ENCODE data around the gene NTM.

NTM gene

DNA sequence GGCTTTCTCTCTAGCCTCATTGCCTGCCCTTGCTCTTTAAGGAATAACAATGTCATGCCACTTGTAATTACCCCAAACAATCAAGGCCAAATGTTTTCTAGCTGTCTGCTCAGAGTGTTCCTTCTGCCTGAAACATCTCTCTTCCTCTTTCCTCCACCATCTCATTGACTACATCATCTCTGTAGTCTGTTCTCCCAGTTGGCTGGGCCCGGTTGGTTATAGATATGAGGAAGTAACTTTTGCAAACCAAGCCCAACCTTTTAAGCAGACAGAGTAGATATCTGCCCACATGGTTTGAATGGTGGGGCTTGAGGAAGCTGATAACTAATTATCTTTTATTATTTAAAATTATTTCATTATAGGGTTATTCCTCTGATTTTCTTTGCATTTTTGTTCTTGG lies 104.5 kb downstream of the NTM start:
- TF ChIP-seq, protein P1, sequence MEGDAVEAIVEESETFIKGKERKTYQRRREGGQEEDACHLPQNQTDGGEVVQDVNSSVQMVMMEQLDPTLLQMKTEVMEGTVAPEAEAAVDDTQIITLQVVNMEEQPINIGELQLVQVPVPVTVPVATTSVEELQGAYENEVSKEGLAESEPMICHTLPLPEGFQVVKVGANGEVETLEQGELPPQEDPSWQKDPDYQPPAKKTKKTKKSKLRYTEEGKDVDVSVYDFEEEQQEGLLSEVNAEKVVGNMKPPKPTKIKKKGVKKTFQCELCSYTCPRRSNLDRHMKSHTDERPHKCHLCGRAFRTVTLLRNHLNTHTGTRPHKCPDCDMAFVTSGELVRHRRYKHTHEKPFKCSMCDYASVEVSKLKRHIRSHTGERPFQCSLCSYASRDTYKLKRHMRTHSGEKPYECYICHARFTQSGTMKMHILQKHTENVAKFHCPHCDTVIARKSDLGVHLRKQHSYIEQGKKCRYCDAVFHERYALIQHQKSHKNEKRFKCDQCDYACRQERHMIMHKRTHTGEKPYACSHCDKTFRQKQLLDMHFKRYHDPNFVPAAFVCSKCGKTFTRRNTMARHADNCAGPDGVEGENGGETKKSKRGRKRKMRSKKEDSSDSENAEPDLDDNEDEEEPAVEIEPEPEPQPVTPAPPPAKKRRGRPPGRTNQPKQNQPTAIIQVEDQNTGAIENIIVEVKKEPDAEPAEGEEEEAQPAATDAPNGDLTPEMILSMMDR (IDR thresholded peaks at IDR 0.05): no peak
- H3K27me3 ChIP-seq (ENCODE audit: control insufficient read depth, insufficient read depth, low read length): no peaks in the 10 kb centered on the region
- H3K27ac ChIP-seq: no peak overlapping the region
- H3K4me1 ChIP-seq: no peaks in the 10 kb centered on the region
- no peak overlapping the region for H3K4me3 ChIP-seq (ENCODE audit: low read depth, low read length)
- H3K36me3 ChIP-seq (ENCODE audit: control insufficient read depth, insufficient read depth, low read length): no peaks in the 10 kb centered on the region
- H3K9me3 ChIP-seq (ENCODE audit: control insufficient read depth, low read length): no peaks in the 10 kb centered on the region
- H3K79me2 ChIP-seq: no peaks in the 10 kb centered on the region
- H2AFZ ChIP-seq: no peak overlapping the region
- no peak overlapping the region for H3K4me2 ChIP-seq (ENCODE audit: low read length)
- H3K9ac ChIP-seq: no peak overlapping the region

DNA sequence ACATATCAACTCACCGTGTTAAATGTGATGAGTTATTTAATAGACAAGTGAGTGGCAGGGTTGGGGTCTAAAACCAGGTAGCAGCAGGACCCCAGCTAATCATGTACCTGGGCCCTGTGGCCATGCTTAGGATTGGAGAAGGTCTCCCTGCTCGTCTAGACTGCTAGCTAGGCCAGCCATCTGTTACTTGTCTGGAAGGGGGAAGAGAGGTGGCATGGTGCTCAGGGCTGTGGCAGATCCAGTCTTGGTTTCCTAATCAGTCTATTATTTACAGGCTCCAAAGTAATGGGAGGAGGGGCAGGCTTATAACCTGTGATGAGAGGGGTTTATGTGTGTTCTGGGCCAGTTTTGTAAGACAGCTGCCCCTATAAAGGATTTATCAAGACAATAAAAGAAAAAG lies 105.9 kb downstream of the NTM start:
- Histone ChIP-seq H3K79me2 (no peaks in the 10 kb centered on the region), H3K36me3 (ENCODE audit: control insufficient read depth, insufficient read depth, low read length) (no peaks in the 10 kb centered on the region)

DNA sequence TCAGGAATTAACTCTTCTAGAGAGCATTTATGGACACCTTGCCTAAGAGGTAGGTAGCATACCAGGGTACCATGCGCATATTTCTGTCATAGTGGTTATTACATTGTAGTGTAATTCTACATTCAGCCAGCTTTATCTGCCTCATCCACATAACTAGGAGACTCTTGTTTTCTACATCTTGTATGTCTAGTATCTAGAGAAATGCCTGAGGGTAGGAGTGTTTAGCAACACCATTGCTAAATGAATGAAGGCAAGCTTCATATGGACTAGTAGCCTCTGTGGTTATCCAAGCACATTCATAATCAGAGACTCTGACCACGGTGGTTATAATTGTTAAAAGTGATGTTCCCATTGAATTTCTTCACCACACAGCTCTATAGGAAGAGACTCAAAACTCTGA lies 107.9 kb downstream of the NTM start:
- TF ChIP-seq, protein P1 (IDR thresholded peaks at IDR 0.05): no peak
- H3K36me3 ChIP-seq (ENCODE audit: control insufficient read depth, insufficient read depth, low read length): no peaks in the 10 kb centered on the region
- H3K4me1 ChIP-seq: no peaks in the 10 kb centered on the region
- H3K4me3 ChIP-seq (ENCODE audit: low read depth, low read length): no peak overlapping the region
- H3K79me2 ChIP-seq: no peaks in the 10 kb centered on the region
- H3K9ac ChIP-seq: no peak overlapping the region
- H2AFZ ChIP-seq: no peak overlapping the region
- H3K4me2 ChIP-seq (ENCODE audit: low read length): no peak overlapping the region
- H3K9me3 ChIP-seq (ENCODE audit: control insufficient read depth, low read length): no peaks in the 10 kb centered on the region
- H3K27me3 ChIP-seq (ENCODE audit: control insufficient read depth, insufficient read depth, low read length): no peaks in the 10 kb centered on the region
- H3K27ac ChIP-seq: no peak overlapping the region

More for the DNA sequence above, 105.9 kb downstream of the NTM start:
- H3K4me1 ChIP-seq: no peaks in the 10 kb centered on the region
- H2AFZ ChIP-seq: no peak overlapping the region
- no peak overlapping the region for H3K27ac ChIP-seq
- H3K9me3 ChIP-seq (ENCODE audit: control insufficient read depth, low read length): no peaks in the 10 kb centered on the region
- H3K4me2 ChIP-seq (ENCODE audit: low read length): no peak overlapping the region
- TF ChIP-seq, protein P1 (IDR thresholded peaks at IDR 0.05): no peak
- H3K9ac ChIP-seq: no peak overlapping the region
- no peak overlapping the region for H3K4me3 ChIP-seq (ENCODE audit: low read depth, low read length)
- H3K27me3 ChIP-seq (ENCODE audit: control insufficient read depth, insufficient read depth, low read length): no peaks in the 10 kb centered on the region

DNA sequence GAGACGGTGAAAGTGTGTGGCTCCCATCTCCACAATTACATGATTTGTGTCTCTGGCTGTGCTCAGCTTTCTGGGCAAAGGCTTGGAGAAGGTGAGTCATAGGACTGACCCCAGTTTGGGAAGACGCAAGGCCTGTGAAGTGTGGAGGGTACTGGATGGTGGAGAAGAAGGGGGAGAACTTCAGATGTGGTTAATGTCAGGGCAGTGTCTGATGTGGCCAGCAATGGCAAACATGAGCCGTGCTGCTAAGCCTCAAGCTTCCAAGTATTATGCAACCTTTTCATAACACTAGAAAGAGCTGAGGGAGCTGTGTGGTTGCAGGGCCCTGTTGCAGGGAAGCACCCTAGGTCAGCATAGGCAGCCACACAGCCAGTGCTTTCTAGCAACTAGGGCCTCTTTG lies 110.9 kb downstream of the NTM start:
- Histone ChIP-seq H3K27ac (no peak overlapping the region), H3K9me3 (ENCODE audit: control insufficient read depth, low read length) (no peaks in the 10 kb centered on the region), H3K27me3 (ENCODE audit: control insufficient read depth, insufficient read depth, low read length) (no peaks in the 10 kb centered on the region), H3K36me3 (ENCODE audit: control insufficient read depth, insufficient read depth, low read length) (no peaks in the 10 kb centered on the region), H3K4me3 (ENCODE audit: low read depth, low read length) (no peak overlapping the region), H2AFZ (no peak overlapping the region), H3K9ac (no peak overlapping the region), H3K4me2 (ENCODE audit: low read length) (no peak overlapping the region), H3K4me1 (no peaks in the 10 kb centered on the region), H3K79me2 (no peaks in the 10 kb centered on the region)
- TF ChIP-seq, protein P1 (IDR thresholded peaks at IDR 0.05): no peak

DNA sequence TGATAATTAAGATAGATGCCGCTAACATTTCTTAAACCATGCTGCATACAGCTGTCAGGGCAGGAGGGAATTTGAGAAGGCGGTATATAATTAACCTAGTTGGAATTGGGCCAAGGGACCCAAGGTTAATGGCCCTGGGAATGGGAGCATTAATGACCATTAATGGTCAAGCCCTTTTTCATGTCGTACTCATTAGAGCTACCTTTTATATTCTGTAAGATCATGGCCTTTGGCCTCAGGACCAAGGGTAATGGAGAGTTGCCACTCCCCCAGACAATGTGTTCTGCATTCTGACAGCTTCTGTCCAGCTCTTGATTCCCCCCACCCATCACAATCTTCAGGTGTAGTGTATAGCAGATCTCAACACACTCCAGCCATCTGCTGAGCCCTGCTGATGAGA lies 111.6 kb downstream of the NTM start:
- Histone ChIP-seq H3K27me3 (ENCODE audit: control insufficient read depth, insufficient read depth, low read length) (no peaks in the 10 kb centered on the region), H3K27ac (no peak overlapping the region), H3K4me1 (no peaks in the 10 kb centered on the region), H3K4me2 (ENCODE audit: low read length) (no peak overlapping the region), H3K9me3 (ENCODE audit: control insufficient read depth, low read length) (no peaks in the 10 kb centered on the region), H3K4me3 (ENCODE audit: low read depth, low read length) (no peak overlapping the region), H2AFZ (no peak overlapping the region), H3K9ac (no peak overlapping the region), H3K36me3 (ENCODE audit: control insufficient read depth, insufficient read depth, low read length) (no peaks in the 10 kb centered on the region), H3K79me2 (no peaks in the 10 kb centered on the region)
- TF ChIP-seq, protein P1 (IDR thresholded peaks at IDR 0.05): no peak

Measured in parathyroid adenoma (tissue), 2 donors.